ENCODE results near the gene FRAS1.

Gene FRAS1

GRCh38 chr4:78543424-78544125, 486.5 kb downstream of the FRAS1 start:
- TF ChIP-seq GATA3 (IDR thresholded peaks at IDR 0.05; ENCODE audit: low read depth, low read length) = no peak
- TF ChIP-seq GATA2 (IDR thresholded peaks at IDR 0.05; ENCODE audit: low read depth, low read length) = no peak

DNA sequence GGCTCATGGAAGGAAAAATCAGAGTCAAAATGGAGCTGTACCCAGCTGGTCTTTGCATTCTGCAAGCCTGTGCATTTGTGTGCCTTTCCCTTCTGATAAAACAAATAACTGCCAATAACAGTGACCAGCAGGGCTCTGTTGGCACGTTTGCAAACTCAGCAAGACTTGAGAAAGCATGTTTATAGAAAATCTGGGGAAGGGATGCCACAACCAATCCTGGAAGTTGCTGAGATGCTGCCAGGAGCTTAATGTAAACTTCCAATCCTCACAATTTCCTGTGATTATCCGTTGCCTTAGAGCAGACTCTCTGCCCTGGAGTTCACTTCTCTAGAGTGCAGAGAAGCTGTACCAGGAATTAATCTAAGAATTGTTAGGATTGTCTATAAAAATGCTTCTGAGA, 487.6 kb downstream of the FRAS1 start:
- TF ChIP-seq GATA2 (IDR thresholded peaks at IDR 0.05; ENCODE audit: low read depth, low read length) = no peak
- no peak for TF ChIP-seq GATA3 (IDR thresholded peaks at IDR 0.05; ENCODE audit: low read depth, low read length)

GRCh38 chr4:78545275-78546246, 488.4 kb downstream of the FRAS1 start:
- no peak for TF ChIP-seq GATA3 (IDR thresholded peaks at IDR 0.05; ENCODE audit: low read depth, low read length)
- no peak for TF ChIP-seq GATA2 (IDR thresholded peaks at IDR 0.05; ENCODE audit: low read depth, low read length)

DNA sequence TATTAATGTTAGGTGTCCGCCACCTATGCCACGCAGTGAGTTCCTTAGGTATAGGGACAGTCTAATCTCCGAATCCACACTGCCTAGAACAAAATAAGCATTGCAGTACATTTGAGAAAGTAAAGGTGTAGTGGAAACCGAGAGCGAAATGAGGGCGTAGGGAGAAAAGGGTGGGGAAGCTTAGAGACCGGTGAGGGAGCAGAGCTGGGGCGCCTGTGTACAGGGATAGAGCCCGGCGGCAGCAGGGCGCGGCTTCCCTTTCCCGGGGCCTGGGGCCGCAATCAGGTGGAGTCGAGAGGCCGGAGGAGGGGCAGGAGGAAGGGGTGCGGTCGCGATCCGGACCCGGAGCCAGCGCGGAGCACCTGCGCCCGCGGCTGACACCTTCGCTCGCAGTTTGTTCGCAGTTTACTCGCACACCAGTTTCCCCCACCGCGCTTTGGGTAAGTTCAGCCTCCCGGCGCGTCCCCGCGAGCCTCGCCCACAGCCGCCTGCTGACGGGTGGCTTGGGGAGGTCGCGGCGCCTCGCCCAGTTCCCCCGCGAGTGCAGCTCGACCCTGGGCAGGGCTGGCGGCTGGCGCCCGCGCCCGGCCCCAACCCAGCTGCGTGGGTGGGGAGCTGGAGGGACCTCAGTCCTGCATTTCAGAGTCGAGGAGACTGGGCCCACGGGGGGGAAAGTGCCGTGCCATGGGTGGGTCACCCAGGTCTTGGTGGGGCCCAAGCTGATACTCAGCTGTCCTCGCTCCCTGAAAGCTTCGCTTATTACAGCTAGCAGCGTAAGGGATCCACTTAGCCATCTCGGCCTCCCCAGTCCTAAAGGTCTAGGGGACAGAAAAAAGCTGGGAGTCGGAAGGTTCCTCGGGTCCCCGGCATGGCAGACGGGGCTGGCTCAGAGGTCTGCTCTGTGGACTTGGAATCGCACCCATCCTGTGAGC, 494.6 kb downstream of the FRAS1 start, which contains the start of gene ANXA3:
TSS of gene ANXA3 (plus strand) at position 351 of the 932 bp plus-strand sequence. CDS start 2,704 bp downstream, outside the sequence.
- no peak for TF ChIP-seq GATA3 (IDR thresholded peaks at IDR 0.05; ENCODE audit: low read depth, low read length)
- TF ChIP-seq GATA2 (IDR thresholded peaks at IDR 0.05; ENCODE audit: low read depth, low read length) = no peak

- TF ChIP-seq GATA2 (IDR thresholded peaks at IDR 0.05; ENCODE audit: low read depth, low read length) (no peak), GATA3 (IDR thresholded peaks at IDR 0.05; ENCODE audit: low read depth, low read length) (no peak)
Observed at GRCh38 chr4:78552389-78553042, 495.4 kb downstream of the FRAS1 start.

DNA sequence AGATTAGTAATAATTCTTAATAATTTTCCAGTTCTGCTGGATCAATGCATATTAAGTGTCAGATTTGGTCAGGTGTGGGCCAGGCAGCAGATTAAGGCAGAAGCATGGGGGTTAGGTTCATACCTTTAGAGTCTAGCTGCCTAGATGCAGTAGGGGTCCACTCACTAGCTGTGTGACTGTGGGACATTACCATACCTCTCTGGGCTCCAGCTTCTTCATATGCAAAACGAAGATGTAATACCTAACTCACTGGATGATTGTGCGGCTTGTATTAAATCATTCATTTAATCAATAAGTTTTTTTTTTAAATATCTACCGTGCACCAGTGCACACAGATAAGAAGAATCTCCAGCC, 495.9 kb downstream of the FRAS1 start:
- TF ChIP-seq GATA2 (IDR thresholded peaks at IDR 0.05; ENCODE audit: low read depth, low read length) (no peak), GATA3 (IDR thresholded peaks at IDR 0.05; ENCODE audit: low read depth, low read length) (no peak)

- TF ChIP-seq GATA3 (IDR thresholded peaks at IDR 0.05; ENCODE audit: low read depth, low read length) = no peak
- TF ChIP-seq GATA2 (IDR thresholded peaks at IDR 0.05; ENCODE audit: low read depth, low read length) = no peak
Observed at GRCh38 chr4:78553529-78554060, 496.5 kb downstream of the FRAS1 start.

DNA sequence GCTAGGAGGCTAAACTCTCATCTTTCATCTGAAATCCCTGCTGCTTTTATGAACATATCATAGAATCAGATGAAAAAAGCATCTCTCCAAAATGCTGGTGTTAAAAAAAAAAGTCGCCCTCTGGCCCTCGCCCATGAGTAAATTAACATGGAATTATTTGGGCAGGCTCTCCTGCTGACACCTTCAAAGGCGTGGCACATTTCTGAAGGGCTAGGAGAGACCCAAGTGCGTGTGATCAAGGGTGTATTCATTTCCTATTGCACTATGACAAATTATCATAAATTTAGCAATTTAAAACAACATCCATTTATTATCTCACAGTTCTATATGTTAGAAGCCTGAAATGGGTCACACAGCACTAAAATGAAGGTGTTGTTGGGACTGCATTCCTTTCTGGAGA, 499.5 kb downstream of the FRAS1 start:
- no peak for TF ChIP-seq GATA2 (IDR thresholded peaks at IDR 0.05; ENCODE audit: low read depth, low read length)
- no peak for TF ChIP-seq GATA3 (IDR thresholded peaks at IDR 0.05; ENCODE audit: low read depth, low read length)

- no peak for TF ChIP-seq GATA2 (IDR thresholded peaks at IDR 0.05; ENCODE audit: low read depth, low read length)
- no peak for TF ChIP-seq GATA3 (IDR thresholded peaks at IDR 0.05; ENCODE audit: low read depth, low read length)
Observed at GRCh38 chr4:78557841-78558240, 500.7 kb downstream of the FRAS1 start.

DNA sequence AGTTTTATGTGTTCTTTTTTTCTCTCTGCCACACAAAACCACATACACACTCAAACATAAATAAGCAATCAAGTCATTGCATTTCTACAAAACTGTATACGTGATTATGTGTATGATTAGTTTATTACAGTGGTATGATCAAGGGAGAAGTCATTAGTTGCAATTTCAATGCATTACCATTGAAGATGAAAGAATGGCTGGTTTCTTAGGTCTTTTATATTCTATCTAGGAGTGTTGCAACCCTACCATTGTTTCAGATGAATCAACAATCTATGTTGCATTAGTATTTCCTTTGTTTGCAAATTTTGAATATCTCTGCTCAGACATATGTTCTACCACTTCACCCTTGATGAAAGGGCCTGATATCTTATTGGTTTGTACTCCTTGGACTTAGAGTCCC, 501.3 kb downstream of the FRAS1 start:
- TF ChIP-seq GATA3 (IDR thresholded peaks at IDR 0.05; ENCODE audit: low read depth, low read length) = no peak
- TF ChIP-seq GATA2 (IDR thresholded peaks at IDR 0.05; ENCODE audit: low read depth, low read length) = no peak

DNA sequence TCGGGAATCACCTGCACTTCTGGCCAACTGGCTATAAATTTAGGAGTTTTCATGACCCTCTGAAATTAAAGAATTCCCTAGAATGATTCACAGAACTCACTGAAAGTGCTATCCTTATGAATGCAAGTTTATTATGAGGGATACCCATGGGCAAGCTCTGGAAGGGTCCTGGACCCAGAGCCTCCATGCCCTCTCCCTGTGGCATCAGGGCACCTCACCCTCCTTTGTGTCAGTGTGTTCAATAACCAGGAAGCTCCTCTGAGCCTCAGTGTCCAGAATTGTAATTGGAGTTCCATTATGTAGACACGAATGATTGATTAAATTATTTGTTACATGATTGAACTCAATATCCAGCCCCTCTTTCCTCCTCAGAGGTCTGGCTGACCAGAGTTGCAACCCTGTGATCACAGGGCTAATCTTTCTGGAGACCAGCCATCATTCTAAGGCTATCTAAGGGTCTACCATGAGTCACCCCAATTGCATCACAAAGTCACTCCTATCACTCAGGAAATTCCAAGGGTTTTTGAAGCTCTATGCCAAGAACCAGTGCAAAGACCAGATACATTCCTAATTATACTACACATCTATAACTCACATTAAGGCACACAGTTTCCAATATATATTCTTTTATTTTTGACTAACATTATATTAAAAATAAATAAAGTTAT, 503.3 kb downstream of the FRAS1 start:
- TF ChIP-seq GATA2 (IDR thresholded peaks at IDR 0.05; ENCODE audit: low read depth, low read length) (no peak), GATA3 (IDR thresholded peaks at IDR 0.05; ENCODE audit: low read depth, low read length) (no peak)

GRCh38 chr4:78561677-78562076, 504.6 kb downstream of the FRAS1 start:
- TF ChIP-seq GATA2 (IDR thresholded peaks at IDR 0.05; ENCODE audit: low read depth, low read length) (no peak), GATA3 (IDR thresholded peaks at IDR 0.05; ENCODE audit: low read depth, low read length) (no peak)
